Measurements from ENCODE around the gene TMEM250. TPM values are rescaled to one million over a fixed set of nuclear protein-coding genes. Genes with fewer than 3 reads are reported as not detected.

TMEM250 gene
- polyA plus RNA-seq, 1 of the 3 experiments (the other 2 are of a cell fraction) = 25.9 TPM

- Histone ChIP-seq H3K9me2 (no peaks in the 10 kb centered on the region), H3K36me3 (replicated peaks in 1 of 2; ENCODE audit: control insufficient read depth in 1 of 2, insufficient read depth in 2 of 2, low read length in 1 of 2) (no peaks in the 10 kb centered on the region), H3K27me3 (ENCODE audit: insufficient read depth) (peaks cover 36% of the 10 kb centered on the region), H3K4me3 (ENCODE audit: low read depth in 2 of 2, low read length in 1 of 2) (no peak overlapping the region), H3K4me2 (no peak overlapping the region), H3K9me3 (no peaks in the 10 kb centered on the region), H3K79me2 (ENCODE audit: insufficient read depth) (no peaks in the 10 kb centered on the region), H4K20me1 (ENCODE audit: insufficient read depth) (no peaks in the 10 kb centered on the region), H3K4me1 (ENCODE audit: control insufficient read depth in 1 of 2, insufficient read depth in 2 of 2, low read depth in 1 of 2, low read length in 1 of 2) (peaks cover 0 to 3% of the 10 kb centered on the region in 2 experiments; a peak in 1 of 4 replicates), H3F3A (replicated peaks; ENCODE audit: insufficient read depth) (no peaks in the 10 kb centered on the region), H3K9ac (no peak overlapping the region), H3K27ac (ENCODE audit: low read depth in 2 of 2, low read length in 1 of 2) (no peak overlapping the region), H2AFZ (ENCODE audit: low read depth) (no peak overlapping the region)
- WGBS (ENCODE audit: low lambda C conversion rate) = 86% methylated on average over 1 of the region's 6 CpGs
- CTCF ChIA-PET = interaction anchor here (0.6 to 2.4 kb wide), 2 partner anchors 20 to 142 kb away, joined by 3 to 12 read pairs; no protein-coding TSS in a partner anchor
- POLR2A ChIA-PET = no interaction called here
- TF ChIP-seq RCOR1 (IDR thresholded peaks at IDR 0.05; ENCODE audit: low read length) = no peak
- TF ChIP-seq FOSL2 (IDR thresholded peaks at IDR 0.05; ENCODE audit: borderline replicate concordance, low read depth) = no peak
- no peak for TF ChIP-seq SIN3A (IDR thresholded peaks at IDR 0.05; ENCODE audit: borderline replicate concordance, low read depth, low read length)
- TF ChIP-seq RAD21 (IDR thresholded peaks at IDR 0.05; ENCODE audit: low read length) = no peak
- no peak for TF ChIP-seq FOXJ3 (CRISPR knock-in tag; IDR thresholded peaks at IDR 0.05)
- TF ChIP-seq RXRA (IDR thresholded peaks at IDR 0.05; ENCODE audit: borderline replicate concordance, low read depth) = no peak
- TF ChIP-seq MAX (IDR thresholded peaks at IDR 0.05; ENCODE audit: low read depth) = no peak
- TF ChIP-seq NFIC (IDR thresholded peaks at IDR 0.05; ENCODE audit: borderline replicate concordance) = no peak
- no peak for TF ChIP-seq TEAD4 (IDR thresholded peaks at IDR 0.05; ENCODE audit: borderline replicate concordance, insufficient read depth)
- no peak for TF ChIP-seq YY1 (IDR thresholded peaks at IDR 0.05; ENCODE audit: low read depth)
- no peak for TF ChIP-seq FOXM1 (IDR thresholded peaks at IDR 0.05; ENCODE audit: low read depth)
- TF ChIP-seq CHD2 (IDR thresholded peaks at IDR 0.05; ENCODE audit: low read length, partially characterized antibody) = no peak
- no peak for TF ChIP-seq TCF12 (IDR thresholded peaks at IDR 0.05)
- TF ChIP-seq POLR2AphosphoS5 (IDR thresholded peaks at IDR 0.05; ENCODE audit: low read depth, low read length) = no peak
- no peak for TF ChIP-seq USF2 (IDR thresholded peaks at IDR 0.05; ENCODE audit: borderline replicate concordance, low read depth, low read length)
- TF ChIP-seq JUND (IDR thresholded peaks at IDR 0.05) = no peak
- DNase-seq = no peak
Measured at GRCh38 chr9:136142414-136142796, 23.7 kb upstream of the TMEM250 start.

GRCh38 chr9:136141682-136142413 lies 23.2 kb upstream of the TMEM250 start:
- Histone ChIP-seq H3K4me3 (ENCODE audit: low read depth in 2 of 2, low read length in 1 of 2) (no peak overlapping the region), H3K27ac (ENCODE audit: low read depth in 2 of 2, low read length in 1 of 2) (no peak overlapping the region), H3K4me2 (no peak overlapping the region), H3F3A (replicated peaks; ENCODE audit: insufficient read depth) (no peaks in the 10 kb centered on the region), H3K9me2 (no peaks in the 10 kb centered on the region), H4K20me1 (ENCODE audit: insufficient read depth) (no peaks in the 10 kb centered on the region), H3K79me2 (ENCODE audit: insufficient read depth) (no peaks in the 10 kb centered on the region), H3K36me3 (replicated peaks in 1 of 2; ENCODE audit: control insufficient read depth in 1 of 2, insufficient read depth in 2 of 2, low read length in 1 of 2) (no peaks in the 10 kb centered on the region), H3K27me3 (ENCODE audit: insufficient read depth) (peaks cover 37% of the 10 kb centered on the region), H3K4me1 (ENCODE audit: control insufficient read depth in 1 of 2, insufficient read depth in 2 of 2, low read depth in 1 of 2, low read length in 1 of 2) (peaks cover 0 to 6% of the 10 kb centered on the region in 2 experiments; a peak in 1 of 4 replicates), H2AFZ (ENCODE audit: low read depth) (no peak overlapping the region), H3K9me3 (no peaks in the 10 kb centered on the region), H3K9ac (no peak overlapping the region)
- ChIA-PET POLR2A (no interaction called here), CTCF (interaction anchor here (0.6 to 2.4 kb wide), 4 partner anchors 15 to 168 kb away, joined by 3 to 12 read pairs (median 3); no protein-coding TSS in a partner anchor)
- WGBS (ENCODE audit: low lambda C conversion rate) = 85% methylated on average over 11 of the region's 19 CpGs
- DNase-seq = no peak
- TF ChIP-seq REST (IDR thresholded peaks at IDR 0.05; ENCODE audit: low read depth, low read length) (no peak), FOXM1 (IDR thresholded peaks at IDR 0.05; ENCODE audit: low read depth) (no peak), TEAD4 (IDR thresholded peaks at IDR 0.05; ENCODE audit: borderline replicate concordance, insufficient read depth) (no peak), CTCF (IDR thresholded peaks at IDR 0.05) (no peak), RXRA (IDR thresholded peaks at IDR 0.05; ENCODE audit: borderline replicate concordance, low read depth) (no peak), RCOR1 (IDR thresholded peaks at IDR 0.05; ENCODE audit: low read length) (no peak), FOXJ3 (CRISPR knock-in tag; IDR thresholded peaks at IDR 0.05) (no peak), SMC3 (IDR thresholded peaks at IDR 0.05; ENCODE audit: low read depth, low read length) (no peak), GATA2 (CRISPR knock-in tag; IDR thresholded peaks at IDR 0.05) (no peak)

Measured in SK-N-SH (cell line).